Measurements from ENCODE around the gene MINDY1. TPM values are rescaled to one million over a fixed set of nuclear protein-coding genes. Genes with fewer than 3 reads are reported as not detected.

Gene MINDY1
- total and polyA plus RNA-seq, 9 of the 15 experiments (the other 6 are each of a cell fraction or from before 2014, with no cell fraction given) = 0.49 to 11.0 (median 6.0) TPM

GRCh38 chr1:151008244-151009205, 1.8 kb upstream of the MINDY1 start, which contains the start of gene PRUNE1 (continued):
- TF ChIP-seq HMGXB4 (CRISPR knock-in tag; IDR thresholded peaks at IDR 0.05) = peak; percentile 62; the same call in 1 of the 2 replicates
- no peak; a peak in 1 of 6 replicates for TF ChIP-seq ZBTB11 (CRISPR knock-in tag; IDR thresholded peaks at IDR 0.05)
- no peak for TF ChIP-seq RBM39 (optimal IDR thresholded peaks at IDR 0.05; ENCODE audit: low read depth, low read length)
- TF ChIP-seq ZBED1 (IDR thresholded peaks at IDR 0.05) = no peak
- TF ChIP-seq ZNF318 (IDR thresholded peaks at IDR 0.05; ENCODE audit: borderline replicate concordance in 1 of 2, low read depth in 1 of 2) = 0 out of 4 replicates have a peak, but pooled peaks of 1 of the 2 experiments have one; percentile 24
- no peak for TF ChIP-seq FOXP4 (CRISPR knock-in tag; IDR thresholded peaks at IDR 0.05; ENCODE audit: borderline replicate concordance)
- no peak for TF ChIP-seq NEUROD1 (IDR thresholded peaks at IDR 0.05; ENCODE audit: borderline replicate concordance, low read depth, low read length, partially characterized antibody)
- no peak for TF ChIP-seq C11orf30 (IDR thresholded peaks at IDR 0.05; ENCODE audit: low read depth)

All from K562 (cell line).